Activated CD8-positive, alpha-beta T cell treated with anti-CD3 and anti-CD28 coated beads for 36 hours (primary cell): ENCODE results near the gene N4BP2. TPM values are rescaled to one million over a fixed set of nuclear protein-coding genes. Genes with fewer than 3 reads are reported as not detected.
A peak's percentile ranks its signal among the peaks of the same experiment; 100 is the strongest.

ENCODE experiments used
- ATAC-seq: fragments of 200-7000 bp; cut with Tn5 transposase; one replicate; pipeline ENCODE4 v1.10.0; 2021; ENCODE audit warnings: mild to moderate bottlenecking, moderate library complexity
- CTCF ChIA-PET: fragments of 350-600 bp; sonication (Branson Sonifier 250); formaldehyde crosslinking; loops from one replicate; lab custom pipeline; 2021; ENCODE audit warnings: antibody characterized with exemption; lab: Charles Lee
- POLR2A ChIA-PET: fragments of 350-600 bp; sonication (Branson Sonifier 250); formaldehyde crosslinking; loops from one replicate; lab custom pipeline; 2021; ENCODE audit warnings: antibody characterized with exemption; lab: Charles Lee
- DNase-seq: peaks from one replicate; pipeline ENCODE4 v3.0.0-alpha.2; 2020
- H3K27ac Mint-ChIP-seq: one replicate; pipeline ENCODE4 v1.8.0; 2021; ENCODE audit warnings: mild to moderate bottlenecking, mixed read lengths
- H3K27me3 Mint-ChIP-seq: one replicate; pipeline ENCODE4 v1.8.0; 2021; ENCODE audit warnings: mixed read lengths
- H3K36me3 Mint-ChIP-seq: one replicate; pipeline ENCODE4 v1.8.0; 2021; ENCODE audit warnings: low read depth, mixed read lengths
- H3K4me1 Mint-ChIP-seq: one replicate; pipeline ENCODE4 v1.8.0; 2021; ENCODE audit warnings: low read depth, mixed read lengths
- H3K4me3 Mint-ChIP-seq: one replicate; pipeline ENCODE4 v1.8.0; 2021; ENCODE audit warnings: mild to moderate bottlenecking, moderate library complexity, mixed read lengths
- H3K9me3 Mint-ChIP-seq: one replicate; pipeline ENCODE4 v1.8.0; 2021; ENCODE audit warnings: mixed read lengths
- intact Hi-C: fragments of 100-400 bp; cut with micrococcal nuclease; formaldehyde crosslinking; loops from one replicate; pipeline ENCODE4 v1.10.0; 2022
- total RNA-seq, 2 experiments: library from RNA; stranded (reverse); gene quantifications; one replicate each; pipeline ENCODE4 v1.2.3, GENCODE V29; 2021
- TF ChIP-seq, protein P1 (sequence below): fragments of 200-600 bp; IDR thresholded peaks from one replicate; pipeline ENCODE4 v1.8.0; 2022; ENCODE audit warnings: antibody characterized with exemption, mild to moderate bottlenecking

The N4BP2 gene
- total RNA-seq, 2 experiments from 2014 or later = 17.4 to 17.5 TPM

DNA sequence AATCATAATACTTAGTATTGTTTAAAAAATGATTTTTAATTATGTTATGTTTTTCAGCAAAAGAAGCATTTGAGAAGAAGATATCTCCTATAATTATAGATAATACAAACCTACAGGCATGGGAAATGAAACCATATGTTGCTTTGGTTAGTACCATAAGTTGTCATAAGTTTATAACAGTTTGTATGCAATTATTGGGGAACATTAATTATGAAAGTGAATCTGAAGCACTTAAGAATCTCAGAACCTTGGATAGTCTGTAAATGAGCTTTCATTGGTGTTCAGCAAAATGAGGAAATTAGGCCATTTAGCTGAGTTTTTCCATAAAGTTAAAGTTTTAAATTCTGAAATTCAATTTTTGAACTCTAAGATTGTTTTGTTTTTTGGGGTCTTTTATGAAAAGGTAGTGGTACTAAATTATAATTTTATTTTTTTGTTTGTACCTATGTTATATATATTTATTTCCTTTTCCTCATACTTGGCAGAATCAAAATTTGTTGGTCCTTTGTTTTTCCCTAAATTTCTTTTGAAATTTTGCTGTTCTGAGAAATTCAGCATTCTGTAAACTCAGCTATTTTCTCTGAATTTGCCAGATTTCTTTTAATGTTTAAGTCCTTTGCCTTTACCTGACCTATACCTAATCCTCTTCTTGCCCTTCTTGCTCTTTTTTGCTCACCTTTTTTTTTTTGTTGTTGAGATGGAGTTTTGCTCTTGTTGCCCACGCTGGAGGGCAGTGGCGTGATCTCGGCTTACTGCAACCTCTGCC lies 55.6 kb downstream of the N4BP2 start:
- intact Hi-C loops = no loop called here
- DNase-seq = no peak
- Mint-ChIP-seq H3K27me3 (no peaks in the 10 kb centered on the region), H3K27ac (no peak overlapping the region), H3K9me3 (no peaks in the 10 kb centered on the region), H3K4me1 (peaks cover 4% of the 10 kb centered on the region), H3K4me3 (no peak overlapping the region), H3K36me3 (peaks cover 18% of the 10 kb centered on the region)
- POLR2A ChIA-PET = interaction anchor here (0.6 kb wide), 1 partner anchor 102 kb away, joined by 3 read pairs; no protein-coding TSS in a partner anchor
- CTCF ChIA-PET = no interaction called here
- no peak for ATAC-seq
- TF ChIP-seq, protein P1, sequence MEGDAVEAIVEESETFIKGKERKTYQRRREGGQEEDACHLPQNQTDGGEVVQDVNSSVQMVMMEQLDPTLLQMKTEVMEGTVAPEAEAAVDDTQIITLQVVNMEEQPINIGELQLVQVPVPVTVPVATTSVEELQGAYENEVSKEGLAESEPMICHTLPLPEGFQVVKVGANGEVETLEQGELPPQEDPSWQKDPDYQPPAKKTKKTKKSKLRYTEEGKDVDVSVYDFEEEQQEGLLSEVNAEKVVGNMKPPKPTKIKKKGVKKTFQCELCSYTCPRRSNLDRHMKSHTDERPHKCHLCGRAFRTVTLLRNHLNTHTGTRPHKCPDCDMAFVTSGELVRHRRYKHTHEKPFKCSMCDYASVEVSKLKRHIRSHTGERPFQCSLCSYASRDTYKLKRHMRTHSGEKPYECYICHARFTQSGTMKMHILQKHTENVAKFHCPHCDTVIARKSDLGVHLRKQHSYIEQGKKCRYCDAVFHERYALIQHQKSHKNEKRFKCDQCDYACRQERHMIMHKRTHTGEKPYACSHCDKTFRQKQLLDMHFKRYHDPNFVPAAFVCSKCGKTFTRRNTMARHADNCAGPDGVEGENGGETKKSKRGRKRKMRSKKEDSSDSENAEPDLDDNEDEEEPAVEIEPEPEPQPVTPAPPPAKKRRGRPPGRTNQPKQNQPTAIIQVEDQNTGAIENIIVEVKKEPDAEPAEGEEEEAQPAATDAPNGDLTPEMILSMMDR = no peak

DNA sequence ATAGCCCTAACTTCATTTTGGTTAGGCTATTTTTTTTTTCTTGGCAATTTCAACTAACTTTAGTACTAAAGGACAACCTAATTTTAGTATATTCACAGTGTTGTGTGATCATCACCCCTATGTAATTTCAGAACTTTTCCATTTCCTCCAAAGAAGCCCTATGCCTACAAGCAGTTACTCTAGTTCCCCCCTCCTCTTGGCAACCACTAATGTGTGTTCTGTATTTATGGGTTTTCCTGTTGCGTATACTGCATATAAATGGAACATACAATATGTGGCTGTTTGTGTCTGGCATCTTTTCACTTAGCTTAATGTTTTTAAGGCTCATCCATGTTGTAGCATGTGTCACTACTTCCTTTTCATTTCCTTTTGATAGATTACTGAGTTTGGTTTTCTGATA lies 57.6 kb downstream of the N4BP2 start:
- CTCF ChIA-PET = no interaction called here
- peaks cover 13% of the 10 kb centered on the region for H3K36me3 Mint-ChIP-seq

DNA sequence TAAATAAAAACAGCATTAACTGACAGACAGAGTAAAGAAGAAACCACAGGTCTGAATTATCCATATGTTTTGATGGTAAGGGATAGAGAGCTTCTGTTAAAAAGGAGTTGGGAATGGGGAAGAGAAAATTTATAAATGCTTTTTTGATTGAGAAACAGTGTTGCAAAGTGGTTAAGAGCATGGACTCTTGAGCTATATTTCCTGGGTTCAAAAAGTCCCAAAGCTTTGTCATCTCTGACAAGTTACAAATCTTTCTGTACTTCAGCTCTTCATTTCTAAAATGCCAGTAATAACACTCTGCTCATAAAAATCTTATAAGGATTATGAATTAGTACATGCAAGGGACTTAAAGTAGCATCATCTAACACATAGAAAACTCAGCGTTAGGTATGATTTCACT lies 62.2 kb downstream of the N4BP2 start:
- no peak for DNase-seq
- Mint-ChIP-seq H3K4me3 (no peak overlapping the region), H3K27me3 (no peaks in the 10 kb centered on the region), H3K36me3 (peaks cover 10% of the 10 kb centered on the region), H3K4me1 (peaks cover 39% of the 10 kb centered on the region), H3K27ac (no peak overlapping the region), H3K9me3 (no peaks in the 10 kb centered on the region)
- intact Hi-C loops = no loop called here
- CTCF ChIA-PET = interaction anchor here (0.6 to 1.2 kb wide), 4 partner anchors 14 to 207 kb away, joined by 3 read pairs; no protein-coding TSS in a partner anchor
- POLR2A ChIA-PET = interaction anchor here (0.7 to 1.2 kb wide), 2 partner anchors 81 to 421 kb away, joined by 3 read pairs; no protein-coding TSS in a partner anchor
- ATAC-seq = no peak
- TF ChIP-seq, protein P1 = no peak

More for the DNA sequence above, 57.6 kb downstream of the N4BP2 start:
- TF ChIP-seq, protein P1 = no peak
- Mint-ChIP-seq H3K27ac (no peak overlapping the region), H3K27me3 (no peaks in the 10 kb centered on the region), H3K4me3 (no peak overlapping the region), H3K9me3 (no peaks in the 10 kb centered on the region), H3K4me1 (peaks cover 4% of the 10 kb centered on the region)
- POLR2A ChIA-PET = no interaction called here
- intact Hi-C loops = no loop called here
- no peak for DNase-seq
- no peak for ATAC-seq

DNA sequence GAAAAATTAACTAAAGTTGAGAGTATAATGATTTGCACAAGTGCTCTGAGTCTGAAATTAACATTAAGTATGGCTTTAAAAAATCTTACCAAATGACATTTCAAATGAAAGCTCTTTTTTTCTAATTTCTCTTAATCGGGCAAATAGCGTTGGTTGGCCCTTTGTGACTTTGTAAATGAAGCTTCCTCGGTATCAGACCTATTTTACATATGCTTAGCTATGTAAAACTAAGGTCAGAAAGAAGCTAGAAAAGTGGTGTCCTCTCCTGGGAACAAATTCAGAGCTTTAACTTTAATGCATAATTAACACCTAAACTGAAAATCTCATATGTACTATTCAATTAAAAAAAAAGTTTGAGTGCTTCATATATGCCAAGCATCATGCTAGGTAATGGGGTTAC lies 62.7 kb downstream of the N4BP2 start:
- CTCF ChIA-PET = interaction anchor here (1.0 to 1.9 kb wide), 3 partner anchors 59 to 206 kb away, joined by 3 to 4 read pairs (median 3); no protein-coding TSS in a partner anchor
- H3K4me1 Mint-ChIP-seq = peaks cover 37% of the 10 kb centered on the region
- TF ChIP-seq, protein P1 = no peak
- no peak for ATAC-seq
- H3K36me3 Mint-ChIP-seq = peaks cover 10% of the 10 kb centered on the region
- no peak overlapping the region for H3K27ac Mint-ChIP-seq
- intact Hi-C loops = no loop called here
- no peaks in the 10 kb centered on the region for H3K27me3 Mint-ChIP-seq
- DNase-seq = no peak
- H3K9me3 Mint-ChIP-seq = no peaks in the 10 kb centered on the region
- POLR2A ChIA-PET = interaction anchor here (1.2 to 3.1 kb wide), 2 partner anchors 63 to 80 kb away, joined by 3 to 8 read pairs; partner anchors contain the start of gene N4BP2
- no peak overlapping the region for H3K4me3 Mint-ChIP-seq

DNA sequence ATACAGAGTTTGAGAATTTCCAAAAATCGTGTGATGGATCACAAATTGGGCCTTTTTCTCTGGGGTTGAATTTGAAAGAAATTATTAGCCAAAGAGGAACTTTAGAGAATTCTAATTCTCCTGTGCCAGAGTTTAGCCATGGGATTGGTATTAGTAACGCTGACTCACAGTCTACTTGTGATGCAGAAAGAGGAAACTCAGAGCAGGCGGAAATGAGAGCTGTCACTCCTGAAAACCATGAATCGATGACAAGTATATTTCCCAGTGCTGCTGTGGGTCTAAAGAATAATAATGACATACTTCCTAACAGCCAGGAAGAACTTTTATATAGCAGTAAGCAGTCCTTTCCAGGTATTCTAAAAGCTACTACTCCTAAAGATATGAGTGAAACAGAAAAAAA lies 64.9 kb downstream of the N4BP2 start:
- ChIA-PET CTCF (interaction anchor here (0.7 to 1.0 kb wide), 3 partner anchors 11 to 204 kb away, joined by 3 to 4 read pairs (median 3); no protein-coding TSS in a partner anchor), POLR2A (interaction anchor here (0.9 to 3.1 kb wide), 2 partner anchors 65 to 79 kb away, joined by 3 to 8 read pairs; partner anchors contain the start of gene N4BP2)
- H3K4me1 Mint-ChIP-seq = peaks cover 49% of the 10 kb centered on the region
- TF ChIP-seq, protein P1 = no peak
- H3K36me3 Mint-ChIP-seq = peaks cover 19% of the 10 kb centered on the region
- peak overlapping the region; percentile 69 for H3K27ac Mint-ChIP-seq
- DNase-seq = peak; percentile 26
- intact Hi-C loops = no loop called here
- no peaks in the 10 kb centered on the region for H3K9me3 Mint-ChIP-seq
- H3K27me3 Mint-ChIP-seq = no peaks in the 10 kb centered on the region
- peak overlapping the region; percentile 5 for H3K4me3 Mint-ChIP-seq
- peak; percentile 64 for ATAC-seq
